ENCODE data around the gene OR3A1.

GRCh38 chr17:3308603-3309002 is 10.4 kb upstream of the OR3A1 start:
- TF ChIP-seq CTCF (IDR thresholded peaks at IDR 0.05; ENCODE audit: borderline replicate concordance, extremely low read depth, low read length, poor library complexity, severe bottlenecking) (no peak), EZH2 (IDR thresholded peaks at IDR 0.05; ENCODE audit: borderline replicate concordance, low read depth, low read length, severe bottlenecking) (no peak)
